ENCODE data around the gene KCTD21.
"Not testable (repeated sequence)": the region's sequence is repeated elsewhere in the genome, so short reads cannot be mapped to it uniquely, and the experiment has no call there.

KCTD21 gene, protein sequence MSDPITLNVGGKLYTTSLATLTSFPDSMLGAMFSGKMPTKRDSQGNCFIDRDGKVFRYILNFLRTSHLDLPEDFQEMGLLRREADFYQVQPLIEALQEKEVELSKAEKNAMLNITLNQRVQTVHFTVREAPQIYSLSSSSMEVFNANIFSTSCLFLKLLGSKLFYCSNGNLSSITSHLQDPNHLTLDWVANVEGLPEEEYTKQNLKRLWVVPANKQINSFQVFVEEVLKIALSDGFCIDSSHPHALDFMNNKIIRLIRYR

GRCh38 chr11:78188286-78189173, at the start of gene KCTD21, which contains the start of gene USP35:
KCTD21 (minus strand) TSS chr11:78188626; CDS start chr11:78174554, 14,072 bp downstream.
USP35 (plus strand) TSS chr11:78188919; CDS start chr11:78196246, 7,327 bp downstream.
- DNase-seq, result peak; percentile 93 to 95

DNA sequence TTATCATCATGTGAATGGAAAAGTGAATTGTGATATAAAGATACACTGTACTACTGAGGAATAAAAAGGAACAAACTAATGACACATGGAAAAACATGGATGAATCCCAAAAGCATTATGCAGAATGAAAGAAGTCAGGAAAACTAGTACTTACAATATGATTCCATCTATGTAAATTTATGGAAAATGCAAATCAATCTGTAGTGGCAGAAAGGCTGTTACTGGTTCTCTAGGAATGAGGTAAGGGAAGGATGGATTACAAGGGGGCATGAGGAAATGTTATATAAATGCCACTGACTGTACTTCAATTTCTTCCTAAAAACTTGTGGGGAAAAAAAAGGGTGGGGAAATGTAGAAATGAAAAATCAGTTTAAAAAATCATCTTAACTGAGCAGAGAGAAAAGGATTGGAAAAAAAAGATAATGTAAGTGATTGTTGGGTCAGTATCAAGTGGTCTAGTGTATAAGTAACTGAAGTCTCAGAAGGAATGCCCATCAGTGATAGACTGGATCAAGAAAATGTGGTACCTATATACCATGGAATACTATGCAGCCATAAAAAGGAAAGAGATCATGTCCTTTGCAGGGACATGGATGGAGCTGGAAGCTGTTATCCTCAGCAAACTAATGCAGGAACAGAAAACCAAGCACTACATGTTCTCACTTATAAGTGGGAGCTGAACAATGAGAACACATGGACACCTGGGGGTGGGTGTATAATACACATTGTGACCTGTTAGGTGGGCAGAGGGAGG, 49.0 kb upstream of the KCTD21 start:
- DNase-seq, result no peak

GRCh38 chr11:78234006-78234405, 45.6 kb upstream of the KCTD21 start:
- DNase-seq, result no peak

GRCh38 chr11:78233046-78233445, 44.6 kb upstream of the KCTD21 start:
- DNase-seq, result not testable (repeated sequence)

GRCh38 chr11:78231962-78232501, 43.6 kb upstream of the KCTD21 start:
- DNase-seq, result no peak

GRCh38 chr11:78230161-78230877, 41.9 kb upstream of the KCTD21 start:
- no peak for DNase-seq

DNA sequence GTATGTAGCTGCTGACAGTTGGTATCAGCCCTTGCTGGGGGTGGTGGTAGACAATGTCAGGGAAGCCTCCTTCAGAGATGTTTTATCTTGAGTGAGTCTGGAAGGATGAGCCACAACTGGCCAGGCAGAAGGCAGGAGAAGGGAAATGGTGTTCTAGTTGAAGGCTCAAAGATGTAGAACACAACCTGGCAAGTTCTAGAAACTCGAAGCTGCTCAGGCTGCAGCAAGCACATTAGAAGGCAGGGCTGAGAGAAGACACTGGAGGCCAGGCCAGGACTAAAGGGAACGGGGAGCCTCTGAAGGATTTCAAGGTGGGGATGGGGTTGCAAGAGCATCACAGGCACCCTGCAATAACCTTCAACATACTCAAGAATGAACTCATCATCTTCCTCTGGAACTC, 40.7 kb upstream of the KCTD21 start:
- DNase-seq, result no peak

DNA sequence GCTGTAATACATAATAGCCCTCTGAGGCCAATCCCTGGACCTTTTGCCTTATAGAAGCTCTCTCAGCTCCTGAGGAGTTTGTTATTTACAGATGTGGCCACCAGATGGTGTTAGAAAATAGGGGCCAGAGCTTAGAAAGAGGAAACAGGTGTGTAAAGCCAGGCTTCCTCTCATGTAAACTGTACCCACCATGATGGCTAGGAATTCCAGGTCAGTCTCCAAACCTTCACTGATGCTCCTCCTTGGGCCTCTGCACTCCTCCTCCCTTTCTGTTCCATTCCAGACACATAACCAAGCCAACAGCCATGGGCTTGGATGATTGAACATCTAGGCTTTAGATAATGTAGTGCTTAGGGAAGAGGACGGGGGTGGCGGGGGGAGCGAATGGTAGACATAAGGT, 40.0 kb upstream of the KCTD21 start:
- DNase-seq, result no peak

- no peak for DNase-seq
These were observed 39.5 kb upstream of the KCTD21 start for GRCh38 chr11:78227921-78228320.

- DNase-seq, result no peak
These were observed 38.6 kb upstream of the KCTD21 start for GRCh38 chr11:78226684-78227680.

DNA sequence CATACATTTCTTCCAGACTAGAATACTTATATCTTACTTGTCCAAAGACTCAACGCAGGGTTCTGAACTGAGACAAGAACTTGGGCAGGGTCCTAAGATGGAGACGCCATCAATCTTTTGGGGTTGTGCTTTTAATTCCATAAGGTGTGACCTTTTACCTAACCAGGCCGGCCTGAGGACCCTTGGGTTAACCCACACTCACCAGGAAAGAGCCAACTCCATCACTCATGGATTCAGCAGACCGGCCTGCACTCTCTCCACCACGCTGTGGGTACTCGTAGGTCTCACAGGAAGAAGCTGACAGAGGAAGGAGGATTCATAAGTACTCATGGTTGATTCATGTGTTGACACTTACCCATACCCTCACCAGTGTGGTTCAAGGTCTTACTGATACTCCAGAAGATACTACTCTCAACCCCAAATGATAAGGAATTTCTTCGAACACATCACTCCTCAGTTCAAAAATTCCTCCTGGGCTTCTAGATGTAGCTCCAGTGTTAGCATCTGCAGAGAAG, 36.5 kb upstream of the KCTD21 start:
- no peak for DNase-seq

DNA sequence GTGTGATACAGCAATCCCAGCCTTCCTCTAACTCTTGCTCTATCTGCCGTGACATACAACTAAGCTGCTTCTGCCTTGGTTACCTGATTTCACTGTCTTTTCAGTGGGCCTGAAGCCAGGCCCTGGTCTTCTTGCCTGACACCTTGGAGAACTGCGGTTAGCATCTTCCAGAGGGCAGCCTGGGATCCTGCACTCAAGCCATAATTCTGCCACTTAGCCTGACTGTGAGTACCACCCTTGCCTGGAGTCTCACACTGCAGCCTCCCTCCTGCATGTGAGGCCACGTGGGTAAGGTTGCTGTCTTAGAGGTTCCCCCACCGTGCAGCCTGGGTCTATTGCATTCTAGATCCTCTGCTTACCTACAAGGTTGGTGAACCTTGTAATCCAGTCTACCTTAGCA, 36.1 kb upstream of the KCTD21 start:
- no peak for DNase-seq

- DNase-seq, result no peak
These were observed 35.0 kb upstream of the KCTD21 start for GRCh38 chr11:78223320-78223954.

- not testable (repeated sequence) for DNase-seq
These were observed 34.3 kb upstream of the KCTD21 start for GRCh38 chr11:78222726-78223125.

DNA sequence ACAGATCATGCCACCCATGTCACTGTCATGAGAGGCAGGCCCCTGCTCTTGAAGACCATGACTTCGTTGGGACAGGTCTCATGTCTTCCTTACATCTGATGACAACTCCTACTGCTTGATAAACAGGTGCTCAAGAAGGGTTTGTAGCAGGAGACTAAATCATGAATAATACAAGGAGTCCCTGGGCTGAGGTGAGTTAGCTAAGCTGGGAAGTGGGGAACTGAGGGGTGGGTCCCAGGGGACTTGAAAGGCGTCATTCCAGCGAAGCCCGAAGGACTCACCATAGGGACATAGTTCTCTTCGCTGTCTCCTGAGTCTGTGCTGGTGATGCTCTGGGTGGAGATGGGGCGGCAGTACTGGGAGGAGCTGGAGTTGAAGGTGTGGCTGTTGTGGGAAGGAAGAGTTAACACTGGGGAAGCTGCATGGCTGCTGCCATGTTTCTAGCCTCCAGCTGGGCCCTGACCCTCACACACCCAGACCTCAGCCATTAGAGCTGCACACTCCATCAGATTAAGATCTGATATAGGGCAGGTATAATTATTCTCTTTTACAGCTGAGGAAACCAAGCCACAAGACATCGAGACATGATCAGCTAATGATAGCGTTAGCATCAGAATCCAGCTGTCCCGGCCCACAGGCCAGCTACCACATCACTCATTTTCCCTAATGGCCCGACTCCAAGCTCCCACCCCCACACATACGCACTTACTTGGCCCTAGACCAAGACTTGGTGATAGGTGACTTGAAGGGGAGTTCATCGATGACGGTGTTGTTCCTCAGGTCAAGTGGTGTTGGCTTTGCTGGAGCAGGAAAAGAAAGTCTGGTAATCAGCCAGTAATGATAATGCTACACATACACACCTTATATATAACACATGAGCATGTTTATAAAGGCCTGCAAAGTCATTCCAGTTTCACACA, 33.2 kb upstream of the KCTD21 start:
- no peak for DNase-seq

- no peak for DNase-seq
These were observed 32.1 kb upstream of the KCTD21 start for GRCh38 chr11:78220218-78221157.

GRCh38 chr11:78219493-78220217, 31.2 kb upstream of the KCTD21 start:
- no peak for DNase-seq
